ENCODE data around the gene ADCY2. TPM values are rescaled to one million over a fixed set of nuclear protein-coding genes. Genes with fewer than 3 reads are reported as not detected.
A peak's percentile ranks its signal among the peaks of the same experiment; 100 is the strongest.

The ADCY2 gene
- total RNA-seq, 1 experiment from 2014 or later, result not detected

DNA sequence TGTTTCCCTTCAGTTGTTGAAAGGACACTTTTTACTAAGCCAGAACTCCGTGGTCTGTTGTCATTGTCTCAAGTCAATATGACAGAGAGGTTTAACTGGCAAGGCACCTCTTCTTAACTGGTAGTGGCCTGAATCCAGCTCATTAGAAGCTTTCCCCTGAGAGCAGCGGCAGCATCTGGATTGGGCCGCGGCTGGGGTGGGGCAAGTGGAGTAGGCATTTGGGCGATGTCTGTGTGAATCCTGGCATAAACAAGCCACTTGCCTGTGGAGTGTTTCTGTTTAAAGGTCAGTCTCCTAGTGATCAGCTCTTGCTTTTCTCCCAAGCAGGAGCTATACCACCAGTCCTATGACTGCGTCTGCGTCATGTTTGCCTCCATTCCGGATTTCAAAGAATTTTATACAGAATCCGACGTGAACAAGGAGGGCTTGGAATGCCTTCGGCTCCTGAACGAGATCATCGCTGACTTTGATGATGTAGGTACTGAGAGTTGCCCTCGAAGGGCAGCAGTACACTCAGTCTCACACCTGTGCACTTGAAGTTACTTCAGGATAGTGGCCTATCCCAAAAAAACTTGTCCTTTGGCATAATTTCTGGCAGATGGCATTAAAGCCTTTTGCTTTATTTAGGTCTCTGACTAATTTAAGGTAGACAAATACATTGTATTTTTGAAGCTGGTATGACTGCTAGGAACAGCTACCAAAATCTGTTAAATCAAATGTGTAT is 406.1 kb downstream of the ADCY2 start:
- TF ChIP-seq, protein P1, sequence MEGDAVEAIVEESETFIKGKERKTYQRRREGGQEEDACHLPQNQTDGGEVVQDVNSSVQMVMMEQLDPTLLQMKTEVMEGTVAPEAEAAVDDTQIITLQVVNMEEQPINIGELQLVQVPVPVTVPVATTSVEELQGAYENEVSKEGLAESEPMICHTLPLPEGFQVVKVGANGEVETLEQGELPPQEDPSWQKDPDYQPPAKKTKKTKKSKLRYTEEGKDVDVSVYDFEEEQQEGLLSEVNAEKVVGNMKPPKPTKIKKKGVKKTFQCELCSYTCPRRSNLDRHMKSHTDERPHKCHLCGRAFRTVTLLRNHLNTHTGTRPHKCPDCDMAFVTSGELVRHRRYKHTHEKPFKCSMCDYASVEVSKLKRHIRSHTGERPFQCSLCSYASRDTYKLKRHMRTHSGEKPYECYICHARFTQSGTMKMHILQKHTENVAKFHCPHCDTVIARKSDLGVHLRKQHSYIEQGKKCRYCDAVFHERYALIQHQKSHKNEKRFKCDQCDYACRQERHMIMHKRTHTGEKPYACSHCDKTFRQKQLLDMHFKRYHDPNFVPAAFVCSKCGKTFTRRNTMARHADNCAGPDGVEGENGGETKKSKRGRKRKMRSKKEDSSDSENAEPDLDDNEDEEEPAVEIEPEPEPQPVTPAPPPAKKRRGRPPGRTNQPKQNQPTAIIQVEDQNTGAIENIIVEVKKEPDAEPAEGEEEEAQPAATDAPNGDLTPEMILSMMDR (IDR thresholded peaks at IDR 0.05; ENCODE audit: unreplicated experiment), result no peak
- ChIA-PET POLR2A (interaction anchor here (0.7 to 0.8 kb wide), 2 partner anchors 10 to 66 kb away, joined by 3 read pairs; no protein-coding TSS in a partner anchor), CTCF (interaction anchor here (0.6 to 1.9 kb wide), 3 partner anchors 14 to 1173 kb away, joined by 3 to 7 read pairs (median 3); no protein-coding TSS in a partner anchor)
- DNase-seq (ENCODE audit: unreplicated experiment), result no peak
- BruUV-seq (replicated peaks), result no TSS peak
- Mint-ChIP-seq H3K36me3 (ENCODE audit: insufficient read depth, unreplicated experiment) (peaks cover 6% of the 10 kb centered on the region), H3K27ac (ENCODE audit: low read depth, unreplicated experiment) (no peak overlapping the region), H3K4me1 (ENCODE audit: insufficient read depth, unreplicated experiment) (no peaks in the 10 kb centered on the region), H3K9me3 (ENCODE audit: unreplicated experiment) (no peaks in the 10 kb centered on the region), H3K4me3 (ENCODE audit: unreplicated experiment) (no peak overlapping the region), H3K27me3 (ENCODE audit: insufficient read depth, unreplicated experiment) (peaks cover 21% of the 10 kb centered on the region)
- intact Hi-C loops (cut with micrococcal nuclease), result no loop called here

- peaks cover 21% of the 10 kb centered on the region for H3K27me3 Mint-ChIP-seq (ENCODE audit: insufficient read depth, unreplicated experiment)
- TF ChIP-seq, protein P1 (IDR thresholded peaks at IDR 0.05; ENCODE audit: unreplicated experiment), result no peak
- no peak overlapping the region for H3K4me3 Mint-ChIP-seq (ENCODE audit: unreplicated experiment)
- POLR2A ChIA-PET, result interaction anchor here (0.8 kb wide), 1 partner anchor 65 kb away, joined by 3 read pairs; no protein-coding TSS in a partner anchor
- H3K36me3 Mint-ChIP-seq (ENCODE audit: insufficient read depth, unreplicated experiment), result peaks cover 5% of the 10 kb centered on the region
- BruUV-seq (replicated peaks), result no TSS peak
- intact Hi-C loops (cut with micrococcal nuclease), result no loop called here
- CTCF ChIA-PET, result interaction anchor here (1.9 kb wide), 1 partner anchor 13 kb away, joined by 7 read pairs; no protein-coding TSS in a partner anchor
- peaks cover 8% of the 10 kb centered on the region for H3K9me3 Mint-ChIP-seq (ENCODE audit: unreplicated experiment)
- DNase-seq (ENCODE audit: unreplicated experiment), result peak; percentile 81
- H3K4me1 Mint-ChIP-seq (ENCODE audit: insufficient read depth, unreplicated experiment), result no peaks in the 10 kb centered on the region
- H3K27ac Mint-ChIP-seq (ENCODE audit: low read depth, unreplicated experiment), result no peak overlapping the region
Observed at GRCh38 chr5:7802855-7803254, 406.9 kb downstream of the ADCY2 start.

DNA sequence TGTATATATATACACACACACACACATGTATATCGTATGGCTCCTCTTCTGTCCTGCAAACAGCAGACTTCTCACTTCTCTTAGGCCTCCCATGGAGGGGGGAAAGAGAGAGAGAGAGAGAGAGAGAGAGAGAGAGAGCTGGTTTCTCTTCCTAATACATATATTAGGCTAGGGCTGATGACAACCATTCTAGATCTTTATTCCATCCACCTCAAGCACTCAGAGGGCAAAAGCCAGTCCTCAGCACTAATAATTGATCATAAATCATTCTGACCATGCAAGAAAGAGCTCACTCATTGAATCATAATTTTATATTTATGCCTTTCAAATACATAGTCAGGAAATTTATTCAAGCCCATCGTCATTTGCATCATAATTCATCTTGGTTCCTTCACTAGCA is 408.0 kb downstream of the ADCY2 start:
- no peaks in the 10 kb centered on the region for H3K36me3 Mint-ChIP-seq (ENCODE audit: insufficient read depth, unreplicated experiment)
- H3K27me3 Mint-ChIP-seq (ENCODE audit: insufficient read depth, unreplicated experiment), result peaks cover 24% of the 10 kb centered on the region
- CTCF ChIA-PET, result interaction anchor here (0.5 to 2.5 kb wide), 10 partner anchors 10 to 1416 kb away, joined by 3 to 17 read pairs (median 3); no protein-coding TSS in a partner anchor
- POLR2A ChIA-PET, result no interaction called here
- TF ChIP-seq, protein P1 (IDR thresholded peaks at IDR 0.05; ENCODE audit: unreplicated experiment), result no peak
- H3K4me1 Mint-ChIP-seq (ENCODE audit: insufficient read depth, unreplicated experiment), result no peaks in the 10 kb centered on the region
- H3K9me3 Mint-ChIP-seq (ENCODE audit: unreplicated experiment), result peaks cover 8% of the 10 kb centered on the region
- no TSS peak for BruUV-seq (replicated peaks)
- no peak for DNase-seq (ENCODE audit: unreplicated experiment)
- no peak overlapping the region for H3K4me3 Mint-ChIP-seq (ENCODE audit: unreplicated experiment)
- H3K27ac Mint-ChIP-seq (ENCODE audit: low read depth, unreplicated experiment), result no peak overlapping the region
- intact Hi-C loops (cut with micrococcal nuclease), result no loop called here

DNA sequence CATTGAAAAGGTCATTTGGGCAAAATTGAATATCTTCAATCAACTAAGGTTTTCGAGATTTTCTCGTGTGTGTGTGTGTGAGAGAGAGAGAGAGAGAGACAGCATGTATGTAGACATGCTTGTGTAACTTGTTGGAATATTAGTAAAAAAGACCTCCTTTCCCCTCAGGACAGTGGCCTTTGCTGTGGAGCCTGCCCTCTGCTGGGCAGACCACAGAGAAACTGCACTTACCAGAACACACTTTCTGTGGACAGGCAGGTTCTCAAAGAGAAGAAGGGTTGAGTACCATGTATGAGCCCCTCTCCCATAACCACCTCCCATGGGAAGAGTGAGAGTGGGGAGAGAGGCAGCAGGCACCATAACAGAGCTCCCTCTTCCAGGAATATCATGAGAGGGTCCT is 409.4 kb downstream of the ADCY2 start:
- intact Hi-C loops (cut with micrococcal nuclease), result no loop called here
- Mint-ChIP-seq H3K4me3 (ENCODE audit: unreplicated experiment) (no peak overlapping the region), H3K9me3 (ENCODE audit: unreplicated experiment) (peaks cover 8% of the 10 kb centered on the region), H3K27me3 (ENCODE audit: insufficient read depth, unreplicated experiment) (peaks cover 30% of the 10 kb centered on the region), H3K4me1 (ENCODE audit: insufficient read depth, unreplicated experiment) (no peaks in the 10 kb centered on the region), H3K27ac (ENCODE audit: low read depth, unreplicated experiment) (no peak overlapping the region), H3K36me3 (ENCODE audit: insufficient read depth, unreplicated experiment) (no peaks in the 10 kb centered on the region)
- CTCF ChIA-PET, result interaction anchor here (0.6 to 2.5 kb wide), 5 partner anchors 9 to 28 kb away, joined by 3 to 17 read pairs (median 4); no protein-coding TSS in a partner anchor
- POLR2A ChIA-PET, result no interaction called here
- BruUV-seq (replicated peaks), result no TSS peak
- DNase-seq (ENCODE audit: unreplicated experiment), result peak; percentile 13
- TF ChIP-seq, protein P1 (IDR thresholded peaks at IDR 0.05; ENCODE audit: unreplicated experiment), result no peak

Measured in MCF 10A (cell line).